IMR-90 (cell line): ENCODE data around the gene DMD. TPM values are rescaled to one million over a fixed set of nuclear protein-coding genes. Genes with fewer than 3 reads are reported as not detected.

Experiments used
- ATAC-seq: fragments of 200-7000 bp; cut with Tn5 transposase; 2 replicates; pipeline ENCODE4 v1.9.1; 2020; ENCODE audit warnings: low read depth, mild to moderate bottlenecking, moderate library complexity
- BruUV-seq: library from RNA; stranded (reverse); fragments of 400-500 nt; replicated peaks from 2 replicates; lab custom pipeline; 2021; lab: Mats Ljungman, UMichigan
- CTCF ChIA-PET: fragments of 300-600 bp; formaldehyde crosslinking; extraction: SDS; loops from one replicate; lab custom pipeline; 2021; ENCODE audit warnings: antibody characterized with exemption; lab: Yijun Ruan, JAX
- POLR2A ChIA-PET: fragments of 300-600 bp; sonication (Branson Sonifier 250); formaldehyde crosslinking; loops from one replicate; lab custom pipeline; 2022; ENCODE audit warnings: antibody characterized with exemption; ENCODE audit not compliant: unreplicated experiment; lab: Charles Lee
- DNase-seq: peaks from one replicate; pipeline ENCODE4 v3.0.0; 2013
- H2AFZ ChIP-seq: replicated peaks from 2 replicates; pipeline ENCODE3; 2013; ENCODE audit warnings: low read length, mild to moderate bottlenecking; ENCODE audit not compliant: poor library complexity
- H2AK5ac ChIP-seq: 2 replicates; pipeline ENCODE4 v1.6.1; 2013; ENCODE audit warnings: low read depth, low read length, inconsistent platforms
- H2AK9ac ChIP-seq: replicated peaks from 2 replicates; pipeline ENCODE3; 2013; ENCODE audit warnings: mild to moderate bottlenecking, low read depth, low read length, moderate library complexity; ENCODE audit not compliant: poor library complexity
- H2BK120ac ChIP-seq: 2 replicates; pipeline ENCODE4 v1.6.1; 2013; ENCODE audit warnings: low read depth, low read length, inconsistent platforms
- H2BK15ac ChIP-seq: 3 replicates; pipeline ENCODE4 v1.6.1; 2013; ENCODE audit warnings: low read depth, low read length, inconsistent platforms
- H2BK20ac ChIP-seq: 2 replicates; pipeline ENCODE4 v1.6.1; 2013; ENCODE audit warnings: low read depth, mild to moderate bottlenecking, inconsistent platforms, low read length, moderate library complexity
- H2BK5ac ChIP-seq: 2 replicates; pipeline ENCODE4 v1.6.1; 2013; ENCODE audit warnings: mild to moderate bottlenecking, low read depth, low read length, inconsistent platforms; ENCODE audit not compliant: poor library complexity, severe bottlenecking
- H3K14ac ChIP-seq: replicated peaks from 2 replicates; pipeline ENCODE4 v1.6.1; 2013; ENCODE audit warnings: low read depth, low read length, inconsistent platforms
- H3K18ac ChIP-seq: 2 replicates; pipeline ENCODE4 v1.6.1; 2013; ENCODE audit warnings: low read depth, low read length, control low read depth
- H3K23ac ChIP-seq: 2 replicates; pipeline ENCODE4 v1.6.1; 2013; ENCODE audit warnings: low read depth, low read length, inconsistent platforms
- H3K27ac ChIP-seq: 2 replicates; pipeline ENCODE4 v1.5.1; 2013; ENCODE audit warnings: mild to moderate bottlenecking, control low read depth, low read length; ENCODE audit not compliant: insufficient read depth
- H3K27me3 ChIP-seq: 2 replicates; pipeline ENCODE4 v1.6.1; 2013; ENCODE audit warnings: low read length; ENCODE audit not compliant: control insufficient read depth, insufficient read depth
- H3K36me3 ChIP-seq: 2 replicates; pipeline ENCODE4 v1.6.1; 2013; ENCODE audit warnings: low read length, mixed read lengths; ENCODE audit not compliant: control insufficient read depth, insufficient read depth
- H3K4ac ChIP-seq: 2 replicates; pipeline ENCODE4 v1.6.1; 2013; ENCODE audit warnings: low read depth, low read length, inconsistent platforms
- H3K4me1 ChIP-seq: 2 replicates; pipeline ENCODE4 v1.6.1; 2013; ENCODE audit warnings: low read length, mixed read lengths; ENCODE audit not compliant: control insufficient read depth, insufficient read depth
- H3K4me2 ChIP-seq: 2 replicates; pipeline ENCODE4 v1.6.1; 2013; ENCODE audit warnings: low read depth, mild to moderate bottlenecking, control low read depth, low read length, moderate library complexity
- H3K4me3 ChIP-seq: 2 replicates; pipeline ENCODE4 v1.5.1; 2013; ENCODE audit warnings: low read depth, mild to moderate bottlenecking, control low read depth, low read length, moderate library complexity; ENCODE audit not compliant: insufficient read depth
- H3K56ac ChIP-seq: 2 replicates; pipeline ENCODE4 v1.6.1; 2013; ENCODE audit warnings: low read length, inconsistent platforms; ENCODE audit not compliant: insufficient read depth; ENCODE audit errors: extremely low read depth
- H3K79me1 ChIP-seq, 2 experiments: 2 replicates each; pipeline ENCODE4 v1.6.1; 2013; ENCODE audit warnings: low read length in 2 of 2, inconsistent platforms in 1 of 2, low read depth in 1 of 2
- H3K9ac ChIP-seq: 2 replicates; pipeline ENCODE4 v1.6.1; 2013; ENCODE audit warnings: low read depth, low read length, control low read depth
- H3K9me1 ChIP-seq: 2 replicates; pipeline ENCODE4 v1.6.1; 2013; ENCODE audit warnings: low read length, inconsistent platforms; ENCODE audit not compliant: insufficient read depth
- H3K9me3 ChIP-seq: 2 replicates; pipeline ENCODE4 v1.6.1; 2013; ENCODE audit warnings: low read length; ENCODE audit not compliant: control insufficient read depth, insufficient read depth
- H4K20me1 ChIP-seq: 2 replicates; pipeline ENCODE4 v1.6.1; 2013; ENCODE audit warnings: low read length, inconsistent platforms; ENCODE audit not compliant: insufficient read depth
- H4K5ac ChIP-seq: 2 replicates; pipeline ENCODE4 v1.6.1; 2013; ENCODE audit warnings: mild to moderate bottlenecking, low read depth, low read length, control low read depth
- H4K8ac ChIP-seq, 2 experiments: 2 replicates each; pipeline ENCODE4 v1.6.1; 2013; ENCODE audit warnings: low read depth in 2 of 2, low read length in 2 of 2, control low read depth in 1 of 2, inconsistent platforms in 1 of 2
- H4K91ac ChIP-seq: 2 replicates; pipeline ENCODE4 v1.6.1; 2013; ENCODE audit warnings: low read depth, low read length, inconsistent platforms; ENCODE audit not compliant: insufficient read depth
- BHLHE40 ChIP-seq: fragments of 150-350 bp; IDR thresholded peaks from 2 replicates; pipeline ENCODE4 v1.6.1; 2016; ENCODE audit warnings: mild to moderate bottlenecking, low read depth, low read length
- CEBPB ChIP-seq: IDR thresholded peaks from 2 replicates; pipeline ENCODE4 v1.6.1; 2012; ENCODE audit warnings: low read depth, low read length, improper control_type of control experiment
- CHD1 ChIP-seq: IDR thresholded peaks from 2 replicates; pipeline ENCODE4 v1.6.1; 2012; ENCODE audit warnings: low read depth, low read length, improper control_type of control experiment
- FOS ChIP-seq: fragments of 150-350 bp; IDR thresholded peaks from 2 replicates; pipeline ENCODE4 v1.6.1; 2016; ENCODE audit warnings: low read depth, low read length
- MAFK ChIP-seq: IDR thresholded peaks from 2 replicates; pipeline ENCODE4 v1.6.1; 2012; ENCODE audit warnings: low read depth, low read length, improper control_type of control experiment
- MAZ ChIP-seq: IDR thresholded peaks from 2 replicates; pipeline ENCODE4 v1.6.1; 2012; ENCODE audit warnings: low read depth, mild to moderate bottlenecking, low read length, improper control_type of control experiment, moderate library complexity, borderline replicate concordance
- POLR2A ChIP-seq: IDR thresholded peaks from 2 replicates; pipeline ENCODE4 v1.6.1; 2012; ENCODE audit warnings: mild to moderate bottlenecking, low read depth, low read length
- RAD21 ChIP-seq: IDR thresholded peaks from 2 replicates; pipeline ENCODE4 v1.6.1; 2012; ENCODE audit warnings: low read length, improper control_type of control experiment
- RFX5 ChIP-seq: IDR thresholded peaks from 2 replicates; pipeline ENCODE4 v1.8.0; 2012; ENCODE audit warnings: low read depth, mild to moderate bottlenecking, low read length, moderate library complexity
- WGBS, 2 experiments: methylation state at CpG; one replicate each; pipeline versions ENCODE4 v1.1.5 to v1.1.7; 2013; ENCODE audit warnings: missing lambda C conversion rate in 2 of 2; ENCODE audit not compliant: insufficient read length in 1 of 2; ENCODE audit errors: extremely low coverage in 2 of 2; 5-methylcytosine and 5-hydroxymethylcytosine counted together
- dilution Hi-C: fragments of 300-500 bp; cut with HindIII; formaldehyde crosslinking; loops from one replicate; pipeline ENCODE4 v1.14.3; 2018; ENCODE audit warnings: low sequenced_read_pairs; ENCODE audit not compliant: unreplicated experiment
- in situ Hi-C: fragments of 300-500 bp; cut with MboI; formaldehyde crosslinking; loops from 3 replicates; pipeline ENCODE4 v1.14.3; 2019; ENCODE audit warnings: low sequenced_read_pairs, inconsistent platforms, mixed read lengths
- intact Hi-C: fragments of 100-400 bp; cut with micrococcal nuclease; formaldehyde crosslinking; loops from 2 replicates; pipeline ENCODE4 v1.10.0; 2022
- polyA plus RNA-seq, 3 experiments: library from polyadenylated mRNA; depleted of rRNA; stranded (reverse); fragments of >200 nt; gene quantifications; 2 replicates each; pipeline ENCODE4 v1.2.3, GENCODE V29; 2012; ENCODE audit warnings: low replicate concordance in 1 of 3
- total RNA-seq: library from RNA; depleted of rRNA; stranded (reverse); fragments of >200 nt; gene quantifications from 2 replicates; pipeline ENCODE4 v1.2.3, GENCODE V29; 2012
- TF ChIP-seq, protein P1 (sequence below): conservative IDR thresholded peaks from 2 replicates; pipeline ENCODE4 v1.5.1; 2012; ENCODE audit warnings: mild to moderate bottlenecking, low read depth, low read length, improper control_type of control experiment
- TF ChIP-seq, protein P2 (sequence below): fragments of 150-350 bp; IDR thresholded peaks from 2 replicates; pipeline ENCODE4 v1.6.1; 2017; ENCODE audit warnings: mild to moderate bottlenecking, antibody characterized with exemption, low read length, low read depth

The DMD gene
- total and polyA plus RNA-seq, 2 of the 4 experiments (the other 2 are of a cell fraction): 6.6 to 11.8 TPM

GRCh38 chrX:31338991-31339350 is 1872.4 kb downstream of the DMD start:
- Histone ChIP-seq H4K20me1 (no peaks in the 10 kb centered on the region), H3K4me1 (no peaks in the 10 kb centered on the region), H2AK5ac (no peak overlapping the region), H2AFZ (no peak overlapping the region), H2BK120ac (no peak overlapping the region), H3K4ac (no peak overlapping the region), H3K4me2 (no peak overlapping the region), H3K14ac (no peak overlapping the region), H4K5ac (no peak overlapping the region), H3K9me1 (no peaks in the 10 kb centered on the region), H3K9ac (no peak overlapping the region), H3K18ac (no peak overlapping the region), H3K79me1 (no peaks in the 10 kb centered on the region), H4K8ac (no peak overlapping the region), H3K36me3 (no peaks in the 10 kb centered on the region), H3K4me3 (no peak overlapping the region), H2BK20ac (no peak overlapping the region), H3K9me3 (no peaks in the 10 kb centered on the region), H2BK15ac (no peak overlapping the region), H4K91ac (no peak overlapping the region), H3K56ac (no peak overlapping the region), H2BK5ac (no peak overlapping the region), H3K27me3 (no peaks in the 10 kb centered on the region), H2AK9ac (no peak overlapping the region), H3K23ac (no peak overlapping the region), H3K27ac (no peak overlapping the region)
- ChIA-PET CTCF (no interaction called here), POLR2A (interaction anchor here (0.6 kb wide), 1 partner anchor 87 kb away, joined by 10 read pairs; no protein-coding TSS in a partner anchor)
- TF ChIP-seq RAD21 (no peak), FOS (no peak), POLR2A (no peak), CHD1 (no peak), MAFK (no peak), CEBPB (no peak), MAZ (no peak), BHLHE40 (no peak), RFX5 (no peak)
- TF ChIP-seq, protein P1, sequence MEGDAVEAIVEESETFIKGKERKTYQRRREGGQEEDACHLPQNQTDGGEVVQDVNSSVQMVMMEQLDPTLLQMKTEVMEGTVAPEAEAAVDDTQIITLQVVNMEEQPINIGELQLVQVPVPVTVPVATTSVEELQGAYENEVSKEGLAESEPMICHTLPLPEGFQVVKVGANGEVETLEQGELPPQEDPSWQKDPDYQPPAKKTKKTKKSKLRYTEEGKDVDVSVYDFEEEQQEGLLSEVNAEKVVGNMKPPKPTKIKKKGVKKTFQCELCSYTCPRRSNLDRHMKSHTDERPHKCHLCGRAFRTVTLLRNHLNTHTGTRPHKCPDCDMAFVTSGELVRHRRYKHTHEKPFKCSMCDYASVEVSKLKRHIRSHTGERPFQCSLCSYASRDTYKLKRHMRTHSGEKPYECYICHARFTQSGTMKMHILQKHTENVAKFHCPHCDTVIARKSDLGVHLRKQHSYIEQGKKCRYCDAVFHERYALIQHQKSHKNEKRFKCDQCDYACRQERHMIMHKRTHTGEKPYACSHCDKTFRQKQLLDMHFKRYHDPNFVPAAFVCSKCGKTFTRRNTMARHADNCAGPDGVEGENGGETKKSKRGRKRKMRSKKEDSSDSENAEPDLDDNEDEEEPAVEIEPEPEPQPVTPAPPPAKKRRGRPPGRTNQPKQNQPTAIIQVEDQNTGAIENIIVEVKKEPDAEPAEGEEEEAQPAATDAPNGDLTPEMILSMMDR: no peak
- TF ChIP-seq, protein P2, sequence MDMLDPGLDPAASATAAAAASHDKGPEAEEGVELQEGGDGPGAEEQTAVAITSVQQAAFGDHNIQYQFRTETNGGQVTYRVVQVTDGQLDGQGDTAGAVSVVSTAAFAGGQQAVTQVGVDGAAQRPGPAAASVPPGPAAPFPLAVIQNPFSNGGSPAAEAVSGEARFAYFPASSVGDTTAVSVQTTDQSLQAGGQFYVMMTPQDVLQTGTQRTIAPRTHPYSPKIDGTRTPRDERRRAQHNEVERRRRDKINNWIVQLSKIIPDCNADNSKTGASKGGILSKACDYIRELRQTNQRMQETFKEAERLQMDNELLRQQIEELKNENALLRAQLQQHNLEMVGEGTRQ: no peak
- DNase-seq (no peak), ATAC-seq (no peak)
- no CpG with 5 or more reads among the region's 2 CpGs for WGBS, 2 experiments
- dilution Hi-C loops (no loop called here), in situ Hi-C loops (no loop called here), intact Hi-C loops (no loop called here)
- BruUV-seq: no TSS peak
